K562 (cell line): Measurements from ENCODE around the gene ERCC6L. TPM values are rescaled to one million over a fixed set of nuclear protein-coding genes. Genes with fewer than 3 reads are reported as not detected.

Source experiments
- CREM ChIP-seq: IDR thresholded peaks from 2 replicates; pipeline ENCODE4 v1.6.1; 2014; ENCODE audit warnings: antibody characterized with exemption, low read depth
- FOXA1 ChIP-seq: fragments of 450-650 bp; IDR thresholded peaks from 2 replicates; pipeline ENCODE4 v1.6.1; 2016; ENCODE audit warnings: mild to moderate bottlenecking, borderline replicate concordance
- JUND ChIP-seq, 2 experiments: IDR thresholded peaks; 2 replicates in 1 of 2; 3 replicates in 1 of 2; pipeline ENCODE4 v1.6.1; 2011; ENCODE audit warnings: borderline replicate concordance in 2 of 2, low read depth in 2 of 2, low read length in 2 of 2, improper control_type of control experiment in 1 of 2, missing biosample characterization in 1 of 2, missing genetic modification characterization in 1 of 2, missing genetic modification reagents in 1 of 2
- MBD2 ChIP-seq: sonication (generic); IDR thresholded peaks from 2 replicates; pipeline ENCODE4 v1.6.1; 2016; ENCODE audit warnings: low read depth, borderline replicate concordance
- MTF1 ChIP-seq: fragments of 250-450 bp; sonication (Bioruptor Pico); IDR thresholded peaks from 2 replicates; pipeline ENCODE4 v1.9.0; 2021; ENCODE audit warnings: moderate library complexity, mild to moderate bottlenecking, inconsistent platforms, borderline replicate concordance
- POLR3A ChIP-seq: IDR thresholded peaks from 2 replicates; pipeline ENCODE4 v1.6.1; 2011; ENCODE audit warnings: borderline replicate concordance, mild to moderate bottlenecking, moderate library complexity; ENCODE audit not compliant: insufficient read length, insufficient read depth; ENCODE audit errors: extremely low read depth
- SIN3B ChIP-seq: fragments of 450-650 bp; IDR thresholded peaks from 2 replicates; pipeline ENCODE4 v1.6.1; 2017; ENCODE audit warnings: low read depth, mild to moderate bottlenecking, moderate library complexity
- TCF7 ChIP-seq: sonication (generic); IDR thresholded peaks from 2 replicates; pipeline ENCODE4 v1.6.1; 2016; ENCODE audit warnings: antibody characterized with exemption, borderline replicate concordance
- TEAD2 ChIP-seq: fragments of 450-650 bp; IDR thresholded peaks from 2 replicates; pipeline ENCODE4 v1.6.1; 2016; ENCODE audit warnings: missing genetic modification characterization, control low read depth, missing compliant biosample characterization
- YY1 ChIP-seq, 3 experiments: IDR thresholded peaks; 2 replicates each; pipeline ENCODE4 v1.6.1; 2011; ENCODE audit warnings: low read length in 2 of 3, mild to moderate bottlenecking in 2 of 3, moderate library complexity in 2 of 3, borderline replicate concordance in 1 of 3, control low read depth in 1 of 3, low read depth in 1 of 3; ENCODE audit not compliant: insufficient read depth in 3 of 3, insufficient replicate concordance in 2 of 3, control insufficient read depth in 1 of 3, insufficient read length in 1 of 3; ENCODE audit errors: extremely low read depth in 1 of 3
- ZNF134 ChIP-seq: fragments of 250-450 bp; sonication (Bioruptor Pico); conservative IDR thresholded peaks from 2 replicates; pipeline ENCODE4 v1.4.0; 2020
- polyA plus RNA-seq, 8 experiments: library from polyadenylated mRNA; depleted of rRNA in 4 of 8; stranded (reverse) in 5 of 8; unstranded in 3 of 8; fragments of >200 nt; fragmentation: Nextera tagmentation in 2 of 8; fragmentation: Illumina TruSeq in 1 of 8; extraction: Ambion mirVana in 2 of 8; extraction: Trizol in 1 of 8; gene quantifications; 2 replicates each; pipeline versions ENCODE4 v1.2.1 to v1.2.3, GENCODE V29; 2011 to 2014; ENCODE audit warnings: inconsistent platforms in 1 of 8, missing spikeins in 1 of 8
- total RNA-seq, 7 experiments: library from RNA; depleted of rRNA in 6 of 7; stranded (reverse); fragments of >200 nt in 6 of 7; fragmentation: Illumina TruSeq in 2 of 7; extraction: Trizol in 2 of 7; gene quantifications; 2 replicates each; pipeline versions ENCODE4 v1.2.1 to v1.2.3, GENCODE V29; 2011 to 2021; ENCODE audit warnings: low replicate concordance in 1 of 7
- TF ChIP-seq, protein P1 (sequence below), 2 experiments: fragments of 450-650 bp in 1 of 2; sonication (generic) in 1 of 2; formaldehyde crosslinking in 1 of 2; IDR thresholded peaks; 2 replicates each; pipeline versions ENCODE4 v1.7.1 to v1.9.0; 2016 to 2022; ENCODE audit warnings: inconsistent platforms in 1 of 2, mild to moderate bottlenecking in 1 of 2, missing genetic modification reagents in 1 of 2
- TF ChIP-seq, protein P2 (sequence below): fragments of 450-650 bp; IDR thresholded peaks from 2 replicates; pipeline ENCODE4 v1.6.1; 2016; ENCODE audit warnings: mild to moderate bottlenecking

ERCC6L gene
- total and polyA plus RNA-seq, 9 of the 15 experiments (the other 6 are each of a cell fraction or from before 2014, with no cell fraction given): 6.4 to 17.4 (median 11.9) TPM

DNA sequence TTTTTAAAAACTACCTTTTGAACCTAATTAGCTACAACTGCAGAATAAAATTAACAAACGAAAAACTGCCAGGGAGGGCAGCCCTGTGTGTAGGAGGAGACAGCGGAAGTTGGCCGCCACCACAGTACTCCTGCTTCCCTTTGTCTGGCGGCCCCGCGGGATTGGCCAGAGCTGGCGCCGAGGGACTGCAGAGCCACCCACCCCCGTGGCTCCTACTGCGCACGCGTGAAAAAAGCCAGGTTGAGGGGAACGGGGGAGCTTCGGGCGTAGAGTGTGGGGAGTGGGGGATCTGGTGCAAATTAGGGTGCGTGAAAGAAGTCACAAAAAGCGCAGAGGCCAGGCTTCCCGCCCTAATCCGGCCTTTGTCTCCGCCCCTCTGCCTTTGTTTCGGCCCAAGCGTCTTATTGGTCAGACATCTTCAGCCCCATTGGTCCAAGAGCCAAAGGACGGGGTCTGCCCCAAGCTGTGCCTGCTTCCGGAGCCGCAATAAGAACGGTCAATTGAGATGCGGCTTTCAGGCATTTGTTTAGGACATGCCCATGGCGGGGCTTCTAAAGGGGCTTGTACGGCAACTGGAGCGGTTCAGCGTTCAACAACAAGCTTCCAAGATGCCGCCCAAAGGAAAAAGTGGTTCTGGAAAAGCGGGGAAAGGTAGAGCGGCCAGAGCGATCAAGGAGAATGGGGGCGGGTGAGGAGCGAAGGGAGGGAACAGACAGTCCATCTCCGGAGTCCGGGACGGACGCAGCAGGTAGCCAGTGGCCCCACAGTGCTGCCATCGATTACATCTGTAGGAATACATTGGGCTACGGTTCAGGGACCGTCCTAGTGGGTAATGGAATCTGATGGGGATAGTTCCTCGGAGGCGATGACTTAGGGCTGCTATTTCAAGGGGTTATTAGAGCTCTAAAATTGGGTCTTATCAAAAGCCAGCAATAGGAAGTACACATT lies 57.4 kb downstream of the ERCC6L start, which contains the start of gene PIN4 (continued):
- TF ChIP-seq YY1 (IDR thresholded peaks at IDR 0.05; ENCODE audit: borderline replicate concordance in 1 of 3, control insufficient read depth in 1 of 3, extremely low read depth in 1 of 3, insufficient read depth in 3 of 3, insufficient read length in 1 of 3, insufficient replicate concordance in 2 of 3, low read depth in 1 of 3, low read length in 2 of 3) (peak in 2 of 3 experiments; percentile 33 to 55), MBD2 (peak; percentile 52; the same call in 1 of the 2 replicates), TCF7 (no peak), MTF1 (CRISPR knock-in tag) (no peak), CREM (no peak), SIN3B (peak; percentile 72), TEAD2 (tag) (no peak), POLR3A (no peak), ZNF134 (CRISPR knock-in tag) (no peak), FOXA1 (no peak), JUND (IDR thresholded peaks at IDR 0.05; ENCODE audit: borderline replicate concordance, low read depth, low read length) (peak; percentile 36; the same call in 1 of the 2 replicates), JUND (tag; IDR thresholded peaks at IDR 0.05; ENCODE audit: borderline replicate concordance, low read depth, low read length) (no peak)
- TF ChIP-seq, protein P1, sequence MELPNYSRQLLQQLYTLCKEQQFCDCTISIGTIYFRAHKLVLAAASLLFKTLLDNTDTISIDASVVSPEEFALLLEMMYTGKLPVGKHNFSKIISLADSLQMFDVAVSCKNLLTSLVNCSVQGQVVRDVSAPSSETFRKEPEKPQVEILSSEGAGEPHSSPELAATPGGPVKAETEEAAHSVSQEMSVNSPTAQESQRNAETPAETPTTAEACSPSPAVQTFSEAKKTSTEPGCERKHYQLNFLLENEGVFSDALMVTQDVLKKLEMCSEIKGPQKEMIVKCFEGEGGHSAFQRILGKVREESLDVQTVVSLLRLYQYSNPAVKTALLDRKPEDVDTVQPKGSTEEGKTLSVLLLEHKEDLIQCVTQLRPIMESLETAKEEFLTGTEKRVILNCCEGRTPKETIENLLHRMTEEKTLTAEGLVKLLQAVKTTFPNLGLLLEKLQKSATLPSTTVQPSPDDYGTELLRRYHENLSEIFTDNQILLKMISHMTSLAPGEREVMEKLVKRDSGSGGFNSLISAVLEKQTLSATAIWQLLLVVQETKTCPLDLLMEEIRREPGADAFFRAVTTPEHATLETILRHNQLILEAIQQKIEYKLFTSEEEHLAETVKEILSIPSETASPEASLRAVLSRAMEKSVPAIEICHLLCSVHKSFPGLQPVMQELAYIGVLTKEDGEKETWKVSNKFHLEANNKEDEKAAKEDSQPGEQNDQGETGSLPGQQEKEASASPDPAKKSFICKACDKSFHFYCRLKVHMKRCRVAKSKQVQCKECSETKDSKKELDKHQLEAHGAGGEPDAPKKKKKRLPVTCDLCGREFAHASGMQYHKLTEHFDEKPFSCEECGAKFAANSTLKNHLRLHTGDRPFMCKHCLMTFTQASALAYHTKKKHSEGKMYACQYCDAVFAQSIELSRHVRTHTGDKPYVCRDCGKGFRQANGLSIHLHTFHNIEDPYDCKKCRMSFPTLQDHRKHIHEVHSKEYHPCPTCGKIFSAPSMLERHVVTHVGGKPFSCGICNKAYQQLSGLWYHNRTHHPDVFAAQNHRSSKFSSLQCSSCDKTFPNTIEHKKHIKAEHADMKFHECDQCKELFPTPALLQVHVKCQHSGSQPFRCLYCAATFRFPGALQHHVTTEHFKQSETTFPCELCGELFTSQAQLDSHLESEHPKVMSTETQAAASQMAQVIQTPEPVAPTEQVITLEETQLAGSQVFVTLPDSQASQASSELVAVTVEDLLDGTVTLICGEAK (IDR thresholded peaks at IDR 0.05): peak; percentile 53; the same call in 1 of the 2 replicates
- TF ChIP-seq, protein P1 (CRISPR knock-in tag; IDR thresholded peaks at IDR 0.05): no peak
- TF ChIP-seq, protein P2, sequence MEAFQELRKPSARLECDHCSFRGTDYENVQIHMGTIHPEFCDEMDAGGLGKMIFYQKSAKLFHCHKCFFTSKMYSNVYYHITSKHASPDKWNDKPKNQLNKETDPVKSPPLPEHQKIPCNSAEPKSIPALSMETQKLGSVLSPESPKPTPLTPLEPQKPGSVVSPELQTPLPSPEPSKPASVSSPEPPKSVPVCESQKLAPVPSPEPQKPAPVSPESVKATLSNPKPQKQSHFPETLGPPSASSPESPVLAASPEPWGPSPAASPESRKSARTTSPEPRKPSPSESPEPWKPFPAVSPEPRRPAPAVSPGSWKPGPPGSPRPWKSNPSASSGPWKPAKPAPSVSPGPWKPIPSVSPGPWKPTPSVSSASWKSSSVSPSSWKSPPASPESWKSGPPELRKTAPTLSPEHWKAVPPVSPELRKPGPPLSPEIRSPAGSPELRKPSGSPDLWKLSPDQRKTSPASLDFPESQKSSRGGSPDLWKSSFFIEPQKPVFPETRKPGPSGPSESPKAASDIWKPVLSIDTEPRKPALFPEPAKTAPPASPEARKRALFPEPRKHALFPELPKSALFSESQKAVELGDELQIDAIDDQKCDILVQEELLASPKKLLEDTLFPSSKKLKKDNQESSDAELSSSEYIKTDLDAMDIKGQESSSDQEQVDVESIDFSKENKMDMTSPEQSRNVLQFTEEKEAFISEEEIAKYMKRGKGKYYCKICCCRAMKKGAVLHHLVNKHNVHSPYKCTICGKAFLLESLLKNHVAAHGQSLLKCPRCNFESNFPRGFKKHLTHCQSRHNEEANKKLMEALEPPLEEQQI: no peak
